GM18507 (cell line): Measurements from ENCODE around the gene CACNA1A.

Source experiments
- DNase-seq: peaks from one replicate; pipeline ENCODE4 v3.0.0; 2011; ENCODE audit warnings: low read depth; ENCODE audit not compliant: insufficient read length; ENCODE audit errors: extremely low spot score
- FAIRE-seq: peaks from 2 replicates; lab custom pipeline; 2011; peaks lifted over from hg19 to GRCh38; lab: Jason Lieb, UNC

The CACNA1A gene

DNA sequence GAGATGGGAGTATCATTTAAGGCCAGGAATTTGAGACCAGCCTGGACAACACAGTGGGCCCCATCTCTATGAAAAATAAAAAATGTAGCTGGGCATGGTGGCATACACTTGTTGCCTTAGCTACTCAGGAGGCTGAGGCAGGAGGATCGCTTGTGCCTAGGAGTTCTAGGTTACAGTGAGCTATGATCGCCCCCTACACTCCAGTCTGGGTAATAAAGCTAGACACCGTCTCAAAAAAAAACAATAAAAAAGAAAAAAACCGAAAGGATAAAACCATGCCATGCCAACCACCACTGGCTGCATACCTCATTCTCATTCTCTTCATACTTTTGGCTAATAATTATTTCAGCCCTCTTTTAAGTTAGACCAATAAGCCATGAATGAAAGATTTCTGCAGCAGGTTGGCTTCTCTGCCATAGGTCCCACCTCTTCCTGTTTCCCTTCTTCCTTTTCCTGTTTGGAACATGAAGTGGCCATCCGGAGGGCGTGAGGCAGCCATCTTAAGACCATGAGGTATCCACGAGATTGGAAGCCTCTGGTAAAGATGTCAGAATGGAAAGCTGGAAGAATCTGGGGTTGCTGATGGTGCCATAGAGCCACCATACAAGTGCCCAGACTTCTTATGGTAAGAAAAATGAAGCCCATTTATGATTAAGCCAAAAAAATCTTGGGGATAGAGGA, 171.3 kb downstream of the CACNA1A start:
- no peak for FAIRE-seq
- DNase-seq = no peak

DNA sequence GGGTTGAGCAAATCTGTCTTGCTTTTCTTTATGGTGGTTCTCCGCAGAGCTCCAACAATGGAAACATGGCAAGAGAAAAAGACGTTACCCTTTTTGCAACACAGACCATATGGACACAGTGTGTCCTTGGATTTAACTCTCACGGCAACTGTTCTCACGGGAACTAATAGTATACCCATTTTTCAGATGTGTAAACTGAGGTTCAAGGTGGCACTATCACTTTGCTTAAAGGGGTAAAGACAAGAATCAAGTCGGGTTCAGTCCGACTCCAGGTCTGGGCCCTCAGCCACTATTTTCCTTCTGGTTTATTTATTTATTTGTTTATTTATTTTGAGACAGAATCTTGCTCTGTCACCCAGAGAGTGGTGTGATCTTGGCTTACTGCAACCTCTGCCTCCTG, 176.0 kb downstream of the CACNA1A start:
- DNase-seq (no peak), FAIRE-seq (no peak)

DNA sequence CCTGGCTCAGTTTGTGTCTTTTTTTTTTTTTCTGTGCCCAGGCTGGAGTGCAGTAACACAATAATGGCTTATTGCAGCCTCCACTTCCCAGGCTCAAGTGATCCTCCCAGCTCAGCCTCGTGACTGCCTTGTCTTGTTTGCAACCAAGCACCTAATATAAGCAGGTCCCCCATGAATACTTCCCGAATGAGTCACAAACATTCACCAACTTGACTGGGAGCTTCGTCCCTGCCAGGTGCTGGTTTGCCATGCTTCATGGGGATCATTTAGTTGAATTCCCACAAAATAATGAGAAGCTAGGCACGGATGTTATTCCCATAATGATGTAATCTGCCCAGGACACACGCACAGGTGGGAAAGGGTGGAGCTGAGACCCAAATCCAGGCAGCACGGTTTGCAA, 176.5 kb downstream of the CACNA1A start:
- FAIRE-seq = no peak
- DNase-seq = no peak

DNA sequence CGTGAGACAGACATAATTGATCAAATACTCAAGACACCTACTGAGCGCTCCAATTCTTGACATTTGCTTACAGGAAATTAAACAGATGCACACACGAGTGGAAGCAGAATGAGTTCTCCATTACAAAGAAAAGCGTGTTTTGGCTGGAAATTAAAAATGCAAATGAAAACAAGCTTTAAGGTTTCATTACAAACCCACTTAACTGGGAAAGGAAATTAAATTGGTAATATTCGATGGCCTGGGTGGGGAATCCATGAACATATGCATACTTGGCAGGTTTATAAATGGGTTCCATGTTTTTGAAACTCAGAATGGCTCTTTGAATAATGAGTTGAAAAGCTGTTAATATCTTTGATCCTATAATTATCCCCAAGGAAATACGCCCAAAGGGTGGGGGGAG, 178.0 kb downstream of the CACNA1A start:
- FAIRE-seq (no peak), DNase-seq (no peak)

DNA sequence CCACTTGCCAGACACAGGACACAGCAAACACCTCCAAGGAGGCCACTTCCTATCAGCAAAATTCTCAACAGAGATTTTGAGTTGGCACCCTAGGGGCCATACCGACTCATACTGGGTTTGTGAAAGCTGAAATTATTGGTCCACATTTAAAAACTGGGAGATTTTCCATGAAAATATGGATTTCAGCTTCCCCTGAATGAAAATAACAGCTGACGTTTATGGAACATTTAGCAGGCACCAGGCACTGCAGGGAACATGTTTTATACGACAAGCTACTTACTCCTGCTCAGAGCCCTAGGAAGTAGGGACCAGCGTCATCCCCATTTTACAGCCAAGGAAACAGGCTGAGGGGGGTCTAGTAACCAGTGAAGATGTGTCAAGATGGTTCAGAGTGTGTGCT, 186.8 kb downstream of the CACNA1A start:
- DNase-seq = no peak
- FAIRE-seq = no peak

DNA sequence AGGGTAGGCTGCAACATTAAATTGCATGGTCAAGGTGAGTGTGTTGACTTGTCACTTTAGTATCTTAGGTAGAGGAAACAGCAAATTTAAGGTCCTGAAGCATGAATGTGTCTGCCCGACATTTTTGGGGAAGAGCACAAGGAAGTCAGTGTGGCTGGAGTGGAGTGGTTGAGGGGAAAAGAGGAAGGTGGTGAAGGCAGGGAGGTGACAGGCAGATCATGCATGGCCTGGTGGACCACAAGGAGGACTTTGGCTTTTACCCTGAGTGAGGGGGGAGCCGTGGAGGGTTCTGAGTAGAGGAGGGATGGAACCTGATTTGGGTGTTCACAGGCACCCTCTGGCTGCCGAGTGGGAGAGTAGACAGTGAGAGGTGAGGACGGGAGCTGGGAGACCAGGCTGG, 188.1 kb downstream of the CACNA1A start:
- FAIRE-seq (no peak), DNase-seq (no peak)

DNA sequence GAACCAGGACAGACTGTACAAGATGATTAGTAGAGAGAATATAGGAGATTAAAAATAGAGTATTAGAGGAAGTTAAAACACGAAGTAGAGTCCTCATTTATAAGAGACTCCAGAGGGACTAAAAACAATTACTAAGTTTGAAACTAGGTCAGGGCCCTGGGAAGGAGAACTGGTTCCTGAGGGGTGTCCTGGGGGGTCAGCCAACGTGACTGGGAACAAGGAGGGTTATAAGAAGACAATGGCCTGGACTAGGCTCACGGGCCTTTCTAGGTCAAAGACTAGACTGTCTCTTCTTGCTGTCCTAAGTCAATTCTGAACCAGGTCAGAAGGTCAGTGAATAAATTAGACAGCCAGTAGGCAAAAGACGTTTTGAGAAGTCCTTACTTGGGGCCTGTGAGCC, 190.8 kb downstream of the CACNA1A start:
- DNase-seq = no peak

DNA sequence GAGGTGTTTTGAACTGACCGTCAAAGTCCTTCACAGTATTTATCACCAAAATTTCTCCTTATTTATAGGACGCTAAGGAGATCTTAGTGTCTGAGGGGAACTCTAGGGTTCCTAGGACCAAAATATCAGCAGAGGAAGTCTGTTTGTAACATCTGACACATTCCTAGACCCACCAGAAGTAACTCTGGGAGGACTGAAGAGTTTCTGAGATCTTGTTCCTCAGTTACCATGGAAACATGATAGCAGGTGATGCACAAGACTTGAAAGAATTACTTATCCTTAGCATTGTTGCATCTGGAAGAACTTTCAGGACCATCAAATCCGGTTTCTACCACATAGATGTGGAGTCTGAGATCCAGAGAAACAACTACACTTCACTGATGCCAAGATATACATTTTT, 191.5 kb downstream of the CACNA1A start:
- no peak for FAIRE-seq
- no peak for DNase-seq

More for the DNA sequence above, 190.8 kb downstream of the CACNA1A start:
- no peak for FAIRE-seq

DNA sequence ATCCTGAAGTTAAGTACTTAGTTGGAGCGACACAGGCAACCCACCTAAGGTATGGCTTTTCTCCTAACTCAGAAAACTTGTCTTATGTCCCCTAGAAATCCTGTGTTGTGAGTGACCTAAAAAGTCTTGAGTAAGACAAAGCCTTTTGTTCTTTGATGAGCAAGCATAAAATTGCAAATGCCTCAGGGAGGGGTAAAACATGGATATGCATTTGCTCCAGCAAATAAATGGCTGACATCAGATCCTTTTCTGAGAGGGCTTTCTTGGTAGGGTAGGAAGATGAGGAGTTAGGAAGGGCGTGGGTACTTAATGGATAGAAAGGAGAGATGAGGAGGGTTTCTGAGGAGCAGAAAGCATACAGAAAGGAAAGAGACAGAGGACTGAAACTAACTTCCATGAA, 192.4 kb downstream of the CACNA1A start:
- no peak for FAIRE-seq
- no peak for DNase-seq

DNA sequence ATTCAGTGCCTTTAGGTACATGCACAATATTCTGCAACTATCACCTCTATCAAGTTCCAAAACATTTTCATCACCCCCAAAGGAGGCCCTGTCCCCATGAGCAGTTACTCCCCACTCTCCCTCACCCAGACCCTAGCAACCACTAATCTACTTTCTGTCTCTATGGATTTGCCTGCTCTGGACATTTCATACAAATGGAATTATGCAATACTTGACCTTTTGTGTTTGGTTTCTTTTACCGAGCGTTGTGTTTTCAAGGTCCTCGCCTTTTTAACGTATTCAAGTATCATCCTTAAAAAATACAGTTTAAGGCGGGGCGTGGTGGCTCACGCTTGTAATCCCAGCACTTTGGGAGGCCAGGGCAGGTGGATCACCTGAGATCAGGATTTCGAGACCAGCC, 196.4 kb downstream of the CACNA1A start:
- FAIRE-seq = no peak
- no peak for DNase-seq

DNA sequence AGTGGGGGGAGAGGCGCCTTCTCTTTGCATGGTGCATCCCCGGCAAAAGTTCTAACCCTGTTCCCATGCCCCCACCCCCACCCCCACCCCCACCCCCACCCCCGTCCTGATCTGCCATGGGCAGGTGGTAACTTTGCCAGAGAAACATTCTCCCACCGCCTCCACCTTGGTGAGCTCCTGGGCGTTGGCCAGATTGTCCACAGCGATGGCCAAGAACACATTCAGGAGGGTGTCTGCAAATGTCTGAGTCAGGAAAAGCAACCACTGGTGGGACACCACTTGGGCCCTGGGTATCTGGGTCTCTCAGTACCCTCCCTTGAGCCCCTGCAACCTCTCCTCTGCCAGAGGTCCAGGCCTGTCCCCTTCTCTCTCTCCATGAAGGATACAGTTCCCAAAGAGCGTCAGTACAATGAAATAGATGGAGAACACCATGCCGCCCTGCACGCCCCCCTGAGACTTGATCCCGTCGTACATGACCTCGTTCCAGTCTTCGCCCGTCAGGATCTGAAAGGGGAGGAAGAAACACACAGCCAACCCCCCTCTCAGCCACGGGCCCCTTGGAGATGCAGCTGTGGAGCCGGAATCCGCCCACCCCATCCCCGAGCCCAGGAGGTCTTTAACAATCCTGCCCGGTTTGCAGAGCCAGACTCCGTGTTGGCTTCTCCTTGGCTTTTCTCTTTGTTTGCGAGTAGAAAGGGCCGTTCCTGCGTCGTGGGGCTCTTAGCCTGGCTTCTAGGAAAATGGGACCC, 202.7 kb downstream of the CACNA1A start:
- FAIRE-seq (no peak), DNase-seq (no peak)

DNA sequence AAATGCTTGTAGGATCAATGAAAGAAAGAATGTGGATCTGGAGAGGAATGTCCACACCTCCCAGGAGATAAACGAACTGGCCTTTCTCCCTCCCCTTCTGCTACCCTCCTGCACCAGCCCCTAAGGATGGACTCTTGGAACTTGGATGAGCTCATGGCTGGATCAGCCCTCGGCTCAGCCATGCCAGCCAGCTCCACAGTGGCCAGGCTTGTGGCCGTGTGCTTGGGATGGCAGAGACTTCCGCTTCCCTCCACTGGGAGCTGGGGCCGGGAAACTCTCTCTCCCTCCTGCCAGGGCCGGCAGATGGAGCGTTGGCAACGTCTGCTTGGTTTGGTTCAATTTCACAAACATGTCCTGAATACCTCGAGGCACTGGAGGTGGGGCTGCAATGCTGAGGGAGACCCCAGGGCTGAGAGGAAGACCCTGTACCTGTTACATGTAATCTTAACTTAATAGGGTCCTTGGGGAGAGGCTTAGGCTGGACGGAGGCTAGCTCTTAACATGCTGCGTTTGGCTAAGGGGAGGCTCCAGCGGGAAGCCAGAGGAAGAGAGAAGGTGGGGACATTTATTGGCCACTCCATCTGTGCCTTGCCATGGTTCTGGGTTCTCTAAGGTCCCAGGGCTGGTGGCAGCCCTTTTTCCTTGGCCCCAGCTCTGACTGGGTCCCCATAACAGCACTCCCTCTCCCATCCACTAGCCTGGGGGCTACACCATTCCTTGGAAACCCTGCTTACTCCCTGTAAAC, 203.6 kb downstream of the CACNA1A start:
- FAIRE-seq = no peak
- no peak for DNase-seq

DNA sequence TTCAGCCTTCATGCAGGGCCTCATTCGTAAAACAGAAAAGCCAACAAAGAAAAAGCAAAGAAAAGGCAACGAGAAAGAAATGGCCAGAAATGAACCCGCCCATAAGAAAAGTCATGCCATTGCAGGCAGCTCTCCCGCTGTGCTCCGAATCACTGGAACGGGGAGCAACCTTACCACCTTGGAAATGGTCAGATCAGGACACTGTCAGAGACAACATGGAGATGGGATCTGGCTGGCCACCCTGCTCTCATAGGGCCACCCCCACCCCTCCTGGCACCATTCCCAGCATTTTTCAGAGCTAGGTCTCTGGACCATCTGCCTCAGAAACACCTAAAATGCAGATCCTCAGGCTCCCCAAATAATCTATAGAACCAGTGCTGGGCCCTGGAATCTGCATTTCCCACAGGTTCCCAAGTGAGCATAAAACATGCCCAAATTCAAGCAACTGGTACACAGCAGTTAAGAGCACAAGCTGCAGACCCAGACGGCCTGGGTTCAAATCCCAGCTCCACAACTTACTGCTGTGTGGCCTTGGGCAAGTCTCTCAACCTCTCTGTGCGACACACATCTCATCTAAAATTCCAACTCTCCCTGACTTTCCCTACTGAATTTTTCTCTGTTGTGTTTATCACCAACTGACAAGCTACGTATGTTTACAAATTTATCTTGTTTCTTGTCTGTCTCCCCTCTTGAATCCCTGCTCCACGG, 204.5 kb downstream of the CACNA1A start:
- DNase-seq (no peak), FAIRE-seq (no peak)

DNA sequence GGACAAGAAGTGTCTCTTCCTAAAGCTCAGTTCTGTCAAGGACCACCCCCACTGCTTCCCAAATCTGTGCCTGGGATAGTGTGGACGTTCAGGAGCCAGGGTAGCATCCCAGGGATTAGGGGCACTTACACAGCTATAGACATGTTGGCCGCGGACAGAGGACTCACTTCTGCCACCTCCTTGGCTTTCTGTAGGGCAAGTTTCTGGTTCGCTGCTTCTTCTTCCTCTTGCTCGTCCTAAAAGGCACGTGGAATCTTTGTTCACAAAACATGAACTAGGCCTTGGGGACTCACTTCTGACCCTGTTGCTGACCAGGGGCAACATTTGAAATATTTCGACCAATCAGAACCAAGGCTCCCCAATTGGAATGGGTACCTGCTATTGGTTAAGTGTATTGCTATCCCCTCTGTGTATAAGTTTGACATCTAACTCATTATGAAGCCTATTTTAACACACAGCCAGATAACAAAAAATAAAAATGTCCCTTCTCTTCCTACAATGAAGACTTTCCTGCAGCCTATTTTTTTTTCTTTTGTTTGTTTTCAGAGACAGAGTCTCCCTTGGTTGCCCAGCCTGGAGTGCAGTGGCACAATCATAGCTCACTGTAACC, 205.8 kb downstream of the CACNA1A start:
- FAIRE-seq = no peak
- DNase-seq = no peak

DNA sequence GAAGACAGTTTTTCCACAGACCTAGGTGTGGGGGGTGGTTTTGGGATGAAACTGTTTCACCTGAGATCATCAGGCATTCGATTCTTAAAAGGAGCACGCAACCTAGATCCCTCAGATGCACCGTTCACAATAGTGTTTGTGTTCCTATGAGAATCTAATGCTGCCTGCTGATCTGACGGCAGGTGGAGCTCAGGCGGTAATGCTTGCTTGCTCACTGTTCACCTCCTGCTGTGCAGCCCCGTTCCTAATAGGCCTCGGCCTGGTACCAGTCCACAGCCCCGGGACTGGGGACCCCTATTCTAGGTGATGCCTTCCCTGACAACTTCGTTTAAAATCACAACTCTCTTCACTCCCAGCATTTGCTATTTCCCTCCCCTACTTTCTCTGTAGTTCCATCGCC, 206.4 kb downstream of the CACNA1A start:
- no peak for DNase-seq
- no peak for FAIRE-seq

DNA sequence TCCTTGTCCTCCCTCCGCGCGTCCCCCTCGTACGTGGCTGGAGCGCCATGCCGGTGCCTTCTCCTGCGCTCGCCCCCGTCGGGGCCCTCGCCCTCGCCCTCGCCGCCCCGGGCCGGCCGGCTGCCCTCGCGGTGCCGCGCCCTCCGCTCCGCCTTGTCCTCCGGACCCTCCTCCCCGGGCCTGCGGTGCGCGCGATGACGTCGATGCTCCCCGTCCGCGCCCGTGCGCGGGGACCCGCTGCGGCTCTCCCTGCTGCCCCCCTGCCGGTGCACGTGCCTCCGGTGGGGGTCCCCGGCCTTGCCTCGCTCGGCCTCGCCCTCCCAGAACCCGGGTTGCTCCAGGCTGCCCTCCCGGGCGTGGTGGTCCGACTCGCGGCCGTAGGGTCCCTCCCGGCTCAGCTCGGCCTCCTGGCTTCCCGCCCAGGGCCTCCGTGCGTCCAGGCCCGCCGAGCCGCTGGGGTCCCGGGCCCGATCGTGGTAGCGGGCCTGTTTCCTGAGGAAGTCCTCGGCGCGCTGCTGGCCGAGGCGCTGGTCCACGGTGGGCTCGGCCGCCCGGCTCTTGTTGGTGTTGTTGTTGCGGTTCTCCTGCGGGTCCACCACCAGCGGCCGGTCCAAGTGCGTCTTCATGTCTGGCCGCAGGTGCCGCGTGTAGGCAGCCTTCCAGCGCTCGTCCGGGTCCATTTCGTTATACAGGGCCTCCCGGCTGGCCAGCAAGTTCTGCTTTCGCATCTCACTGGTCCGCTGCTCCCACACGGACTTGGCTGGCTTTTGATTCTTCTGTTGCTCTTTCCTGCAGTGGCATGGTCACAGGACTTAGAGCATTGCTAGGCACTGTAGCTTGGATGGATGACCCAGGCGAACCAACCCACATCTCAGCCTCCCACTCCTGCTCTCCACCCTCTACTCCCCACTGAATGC, 207.5 kb downstream of the CACNA1A start:
- DNase-seq (no peak), FAIRE-seq (no peak)

DNA sequence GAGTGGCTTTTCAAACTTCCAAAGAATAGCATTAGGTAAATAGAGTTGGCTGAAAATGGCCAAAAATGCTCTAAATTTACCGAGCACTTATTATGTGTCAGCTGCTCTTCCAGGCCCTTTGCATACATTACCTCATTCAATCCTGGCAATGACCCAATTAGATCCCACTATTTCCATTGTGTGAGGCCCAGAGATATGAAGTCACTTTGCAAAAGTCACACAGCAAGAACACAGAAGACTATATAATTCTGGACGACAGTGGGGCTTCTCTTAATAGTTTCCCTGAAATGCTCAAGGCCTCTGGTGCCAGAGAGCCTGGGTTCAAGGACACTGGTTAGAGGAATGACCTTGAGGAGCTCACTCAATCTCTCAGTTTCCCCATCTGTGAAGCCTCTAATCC, 209.3 kb downstream of the CACNA1A start:
- no peak for DNase-seq
- FAIRE-seq = no peak

DNA sequence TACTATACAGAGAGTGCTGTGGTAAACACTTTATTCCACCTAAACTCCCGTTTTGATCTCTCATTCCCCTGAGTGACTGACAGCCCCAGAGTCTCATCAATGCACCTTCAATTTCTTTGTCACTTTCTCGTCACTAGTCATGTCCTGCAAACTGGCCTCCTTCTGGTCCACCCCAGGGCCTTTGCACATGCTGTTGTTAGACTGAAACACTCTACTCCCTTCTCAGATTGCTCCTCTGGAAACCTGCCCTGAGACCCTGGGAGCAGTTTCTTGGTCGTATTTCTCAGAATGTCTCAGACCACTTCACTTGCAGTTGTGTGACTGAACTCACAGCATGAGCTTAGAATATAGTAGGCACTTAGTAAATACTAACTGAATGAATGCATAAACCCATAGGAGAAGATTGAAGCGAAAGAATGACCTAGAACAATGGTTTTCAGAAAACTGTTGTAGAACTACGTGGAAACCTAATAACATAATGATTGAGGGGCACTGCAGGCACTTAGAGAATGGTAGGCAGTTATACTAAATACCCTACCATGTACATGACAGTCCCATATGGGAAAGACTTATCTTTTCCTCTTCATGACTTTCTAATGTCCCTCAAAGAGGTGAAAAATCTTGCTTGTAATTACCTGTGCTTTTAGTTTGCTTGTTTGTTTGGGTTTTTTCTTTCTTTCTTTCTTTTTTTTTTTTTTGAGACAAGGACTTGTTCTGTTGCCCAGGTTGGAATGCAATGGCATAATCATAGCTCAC, 211.3 kb downstream of the CACNA1A start:
- DNase-seq (no peak), FAIRE-seq (no peak)
